Measurements from ENCODE around the gene RBM47.

The RBM47 gene

DNA sequence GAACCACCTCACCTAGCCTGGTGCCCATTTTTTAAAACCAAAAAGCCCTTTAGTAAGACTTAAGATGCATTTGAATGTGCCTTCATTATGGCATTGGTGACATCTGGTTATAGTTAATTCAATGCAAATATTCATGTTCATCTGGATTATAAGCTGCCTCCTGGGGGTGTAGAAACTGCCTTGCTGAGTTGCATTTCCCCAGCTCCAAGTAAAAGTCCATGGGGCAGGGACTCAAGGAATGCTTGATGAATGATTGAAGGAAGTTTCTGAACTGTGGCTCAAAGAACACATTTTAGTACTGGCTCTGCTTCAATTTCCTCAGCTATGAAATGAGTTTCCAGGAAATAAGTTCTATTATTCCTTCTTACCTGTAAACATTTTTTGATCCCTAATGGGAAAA lies 18.5 kb upstream of the RBM47 start:
- Histone ChIP-seq H3K36me3 (ENCODE audit: insufficient read depth, low read length) (no peaks in the 10 kb centered on the region), H3K9ac (ENCODE audit: low read depth, low read length, poor library complexity, severe bottlenecking) (no peak overlapping the region), H3K27me3 (ENCODE audit: insufficient read depth, low read length, poor library complexity, severe bottlenecking) (no peaks in the 10 kb centered on the region), H3K9me3 (ENCODE audit: insufficient read depth, low read depth, low read length) (no peaks in the 10 kb centered on the region), H3K4me2 (ENCODE audit: low read depth, low read length, poor library complexity, severe bottlenecking) (no peak overlapping the region), H3F3A (ENCODE audit: low read depth) (no peaks in the 10 kb centered on the region), H2AFZ (ENCODE audit: low read length) (no peak overlapping the region), H3K9me2 (replicated peaks; ENCODE audit: low read depth, low read length) (no peaks in the 10 kb centered on the region), H3K4me3 (ENCODE audit: low read length, poor library complexity, severe bottlenecking) (no peak overlapping the region), H3K79me2 (ENCODE audit: insufficient read depth, low read length) (no peaks in the 10 kb centered on the region), H3K4me1 (ENCODE audit: insufficient read depth, low read length, poor library complexity, severe bottlenecking) (no peaks in the 10 kb centered on the region), H4K20me1 (ENCODE audit: insufficient read depth, low read length, poor library complexity, severe bottlenecking) (no peaks in the 10 kb centered on the region)
- no peak for TF ChIP-seq EZH2phosphoT487 (IDR thresholded peaks at IDR 0.05; ENCODE audit: borderline replicate concordance)
- TF ChIP-seq, protein P1, sequence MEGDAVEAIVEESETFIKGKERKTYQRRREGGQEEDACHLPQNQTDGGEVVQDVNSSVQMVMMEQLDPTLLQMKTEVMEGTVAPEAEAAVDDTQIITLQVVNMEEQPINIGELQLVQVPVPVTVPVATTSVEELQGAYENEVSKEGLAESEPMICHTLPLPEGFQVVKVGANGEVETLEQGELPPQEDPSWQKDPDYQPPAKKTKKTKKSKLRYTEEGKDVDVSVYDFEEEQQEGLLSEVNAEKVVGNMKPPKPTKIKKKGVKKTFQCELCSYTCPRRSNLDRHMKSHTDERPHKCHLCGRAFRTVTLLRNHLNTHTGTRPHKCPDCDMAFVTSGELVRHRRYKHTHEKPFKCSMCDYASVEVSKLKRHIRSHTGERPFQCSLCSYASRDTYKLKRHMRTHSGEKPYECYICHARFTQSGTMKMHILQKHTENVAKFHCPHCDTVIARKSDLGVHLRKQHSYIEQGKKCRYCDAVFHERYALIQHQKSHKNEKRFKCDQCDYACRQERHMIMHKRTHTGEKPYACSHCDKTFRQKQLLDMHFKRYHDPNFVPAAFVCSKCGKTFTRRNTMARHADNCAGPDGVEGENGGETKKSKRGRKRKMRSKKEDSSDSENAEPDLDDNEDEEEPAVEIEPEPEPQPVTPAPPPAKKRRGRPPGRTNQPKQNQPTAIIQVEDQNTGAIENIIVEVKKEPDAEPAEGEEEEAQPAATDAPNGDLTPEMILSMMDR (conservative IDR thresholded peaks at IDR 0.05; ENCODE audit: low read length) = no peak

DNA sequence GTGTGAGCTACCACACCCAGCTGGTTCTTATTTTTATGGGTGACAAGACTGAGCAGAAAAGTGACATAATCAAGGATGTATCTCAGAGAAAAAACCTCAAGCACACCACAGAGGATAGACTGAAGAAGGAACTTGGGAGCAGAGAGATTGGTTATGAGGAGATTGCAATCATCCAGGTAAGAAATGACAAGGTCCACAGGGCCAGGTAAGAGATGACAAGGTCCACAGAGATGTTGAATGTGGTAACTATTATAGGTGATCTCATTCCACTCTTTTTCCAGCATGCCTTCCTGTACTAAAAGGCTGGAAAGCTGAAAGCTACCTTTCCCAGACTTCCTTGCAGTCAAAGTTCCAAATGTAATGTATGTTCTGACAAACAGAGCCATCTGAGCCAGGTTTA lies 15.9 kb upstream of the RBM47 start:
- Histone ChIP-seq H3K27me3 (ENCODE audit: insufficient read depth, low read length, poor library complexity, severe bottlenecking) (no peaks in the 10 kb centered on the region), H3K79me2 (ENCODE audit: insufficient read depth, low read length) (no peaks in the 10 kb centered on the region), H3K4me2 (ENCODE audit: low read depth, low read length, poor library complexity, severe bottlenecking) (no peak overlapping the region), H3K4me3 (ENCODE audit: low read length, poor library complexity, severe bottlenecking) (no peak overlapping the region), H3K4me1 (ENCODE audit: insufficient read depth, low read length, poor library complexity, severe bottlenecking) (no peaks in the 10 kb centered on the region), H3F3A (ENCODE audit: low read depth) (no peaks in the 10 kb centered on the region), H2AFZ (ENCODE audit: low read length) (no peak overlapping the region), H3K9me3 (ENCODE audit: insufficient read depth, low read depth, low read length) (no peaks in the 10 kb centered on the region), H4K20me1 (ENCODE audit: insufficient read depth, low read length, poor library complexity, severe bottlenecking) (no peaks in the 10 kb centered on the region), H3K9me2 (replicated peaks; ENCODE audit: low read depth, low read length) (no peaks in the 10 kb centered on the region), H3K9ac (ENCODE audit: low read depth, low read length, poor library complexity, severe bottlenecking) (no peak overlapping the region), H3K36me3 (ENCODE audit: insufficient read depth, low read length) (no peaks in the 10 kb centered on the region)
- no peak for TF ChIP-seq EZH2phosphoT487 (IDR thresholded peaks at IDR 0.05; ENCODE audit: borderline replicate concordance)
- TF ChIP-seq, protein P1 (conservative IDR thresholded peaks at IDR 0.05; ENCODE audit: low read length) = no peak

DNA sequence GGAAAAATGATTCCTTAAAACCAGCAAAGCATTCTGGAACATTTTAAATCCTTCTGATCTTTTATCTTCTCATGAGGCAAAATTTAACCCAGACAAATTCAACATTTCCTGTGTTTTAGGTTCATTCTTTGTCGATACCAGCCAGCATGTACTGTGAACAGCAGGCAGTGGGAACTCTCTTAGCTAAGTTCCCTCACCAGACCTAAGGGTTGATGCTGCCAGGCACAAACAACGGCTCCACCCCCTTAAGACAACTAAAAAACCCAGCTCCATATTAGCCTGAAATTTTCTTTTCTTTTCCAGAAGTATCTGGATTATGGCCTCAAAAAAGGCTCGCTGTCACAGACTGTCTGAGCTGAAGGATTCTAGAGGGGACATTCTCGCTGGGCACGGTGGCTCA lies 2.4 kb upstream of the RBM47 start:
- no peak overlapping the region for H3K9ac ChIP-seq (ENCODE audit: low read depth, low read length, poor library complexity, severe bottlenecking)
- H3K9me2 ChIP-seq (replicated peaks; ENCODE audit: low read depth, low read length) = no peaks in the 10 kb centered on the region
- H3K4me3 ChIP-seq (ENCODE audit: low read length, poor library complexity, severe bottlenecking) = no peak overlapping the region
- H3K27me3 ChIP-seq (ENCODE audit: insufficient read depth, low read length, poor library complexity, severe bottlenecking) = no peaks in the 10 kb centered on the region
- H3K36me3 ChIP-seq (ENCODE audit: insufficient read depth, low read length) = no peaks in the 10 kb centered on the region
- no peaks in the 10 kb centered on the region for H3F3A ChIP-seq (ENCODE audit: low read depth)
- H2AFZ ChIP-seq (ENCODE audit: low read length) = no peak overlapping the region
- TF ChIP-seq, protein P1 (conservative IDR thresholded peaks at IDR 0.05; ENCODE audit: low read length) = no peak
- TF ChIP-seq EZH2phosphoT487 (IDR thresholded peaks at IDR 0.05; ENCODE audit: borderline replicate concordance) = no peak
- no peaks in the 10 kb centered on the region for H3K79me2 ChIP-seq (ENCODE audit: insufficient read depth, low read length)
- no peaks in the 10 kb centered on the region for H4K20me1 ChIP-seq (ENCODE audit: insufficient read depth, low read length, poor library complexity, severe bottlenecking)
- no peak overlapping the region for H3K4me2 ChIP-seq (ENCODE audit: low read depth, low read length, poor library complexity, severe bottlenecking)
- no peaks in the 10 kb centered on the region for H3K4me1 ChIP-seq (ENCODE audit: insufficient read depth, low read length, poor library complexity, severe bottlenecking)
- no peaks in the 10 kb centered on the region for H3K9me3 ChIP-seq (ENCODE audit: insufficient read depth, low read depth, low read length)

Data from Loucy (cell line).